ENCODE data around the gene COX6B2.

COX6B2 gene

GRCh38 chr19:55366790-55367189 lies 12.3 kb upstream of the COX6B2 start:
- H3K27me3 ChIP-seq (ENCODE audit: insufficient read depth, low read depth, severe bottlenecking), result no peaks in the 10 kb centered on the region
- TF ChIP-seq, protein P1, sequence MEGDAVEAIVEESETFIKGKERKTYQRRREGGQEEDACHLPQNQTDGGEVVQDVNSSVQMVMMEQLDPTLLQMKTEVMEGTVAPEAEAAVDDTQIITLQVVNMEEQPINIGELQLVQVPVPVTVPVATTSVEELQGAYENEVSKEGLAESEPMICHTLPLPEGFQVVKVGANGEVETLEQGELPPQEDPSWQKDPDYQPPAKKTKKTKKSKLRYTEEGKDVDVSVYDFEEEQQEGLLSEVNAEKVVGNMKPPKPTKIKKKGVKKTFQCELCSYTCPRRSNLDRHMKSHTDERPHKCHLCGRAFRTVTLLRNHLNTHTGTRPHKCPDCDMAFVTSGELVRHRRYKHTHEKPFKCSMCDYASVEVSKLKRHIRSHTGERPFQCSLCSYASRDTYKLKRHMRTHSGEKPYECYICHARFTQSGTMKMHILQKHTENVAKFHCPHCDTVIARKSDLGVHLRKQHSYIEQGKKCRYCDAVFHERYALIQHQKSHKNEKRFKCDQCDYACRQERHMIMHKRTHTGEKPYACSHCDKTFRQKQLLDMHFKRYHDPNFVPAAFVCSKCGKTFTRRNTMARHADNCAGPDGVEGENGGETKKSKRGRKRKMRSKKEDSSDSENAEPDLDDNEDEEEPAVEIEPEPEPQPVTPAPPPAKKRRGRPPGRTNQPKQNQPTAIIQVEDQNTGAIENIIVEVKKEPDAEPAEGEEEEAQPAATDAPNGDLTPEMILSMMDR (IDR thresholded peaks at IDR 0.05; ENCODE audit: low read depth, low read length), result no peak
- DNase-seq, result no peak
- no peak overlapping the region for H3K4me3 ChIP-seq (ENCODE audit: low read depth, low read length)
- no peaks in the 10 kb centered on the region for H3K9me3 ChIP-seq (ENCODE audit: severe bottlenecking)
- no peak overlapping the region for H3K27ac ChIP-seq
- H3K36me3 ChIP-seq, result no peaks in the 10 kb centered on the region

- H3K9me3 ChIP-seq (ENCODE audit: severe bottlenecking), result no peaks in the 10 kb centered on the region
- H3K36me3 ChIP-seq, result no peaks in the 10 kb centered on the region
- TF ChIP-seq, protein P1 (IDR thresholded peaks at IDR 0.05; ENCODE audit: low read depth, low read length), result no peak
- no peak for DNase-seq
- H3K4me3 ChIP-seq (ENCODE audit: low read depth, low read length), result no peak overlapping the region
- no peaks in the 10 kb centered on the region for H3K27me3 ChIP-seq (ENCODE audit: insufficient read depth, low read depth, severe bottlenecking)
- H3K27ac ChIP-seq, result no peak overlapping the region
Measured at GRCh38 chr19:55365964-55366363, 11.4 kb upstream of the COX6B2 start.

- Histone ChIP-seq H3K27ac (no peak overlapping the region), H3K4me3 (ENCODE audit: low read depth, low read length) (no peak overlapping the region), H3K27me3 (ENCODE audit: insufficient read depth, low read depth, severe bottlenecking) (no peaks in the 10 kb centered on the region), H3K9me3 (ENCODE audit: severe bottlenecking) (no peaks in the 10 kb centered on the region), H3K36me3 (no peaks in the 10 kb centered on the region)
- TF ChIP-seq, protein P1 (IDR thresholded peaks at IDR 0.05; ENCODE audit: low read depth, low read length), result no peak
- no peak for DNase-seq
Measured at GRCh38 chr19:55365245-55365644, 10.7 kb upstream of the COX6B2 start.

DNA sequence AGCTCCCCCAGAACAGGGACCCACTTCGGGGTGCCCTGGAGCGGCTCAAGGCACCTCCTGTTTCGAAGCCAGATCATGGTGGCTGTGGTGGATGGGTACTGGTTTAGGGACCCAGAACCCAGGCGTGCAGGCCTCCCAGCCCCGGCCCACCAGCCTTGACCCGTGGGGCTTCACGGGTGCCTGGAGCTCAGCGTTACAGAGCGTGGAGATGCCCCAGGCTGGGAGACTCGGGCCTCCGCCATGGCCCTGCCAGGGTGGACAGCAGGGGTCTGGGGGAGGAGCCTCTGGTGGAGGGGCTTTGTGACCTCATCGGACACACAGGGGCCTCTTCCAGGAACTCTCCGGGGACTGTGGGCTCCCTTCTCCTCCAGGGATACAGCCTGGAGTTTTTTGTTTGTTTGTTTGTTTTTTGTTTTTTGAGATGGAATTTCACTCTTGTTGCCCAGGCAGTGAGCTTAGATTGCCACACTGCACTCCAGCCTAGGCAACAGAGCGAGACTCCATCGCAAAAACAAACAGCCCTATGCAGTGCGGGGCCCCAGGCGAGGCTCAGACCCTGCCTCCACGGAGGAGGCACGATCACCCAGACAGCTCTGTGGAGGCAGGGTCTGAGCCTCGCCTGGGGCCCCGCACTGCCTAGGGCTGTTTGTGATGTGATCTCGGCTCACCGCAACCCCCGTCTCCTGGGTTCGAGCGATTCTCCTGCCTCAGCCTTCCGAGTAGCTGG lies 8.6 kb upstream of the COX6B2 start, which contains the start of gene GARIN5B:
Gene GARIN5B (minus strand): TSS at position 271 of the 727 bp plus-strand sequence. CDS start 194 bp downstream, at position 77.
- TF ChIP-seq, protein P1 (IDR thresholded peaks at IDR 0.05; ENCODE audit: low read depth, low read length), result no peak
- no peaks in the 10 kb centered on the region for H3K9me3 ChIP-seq (ENCODE audit: severe bottlenecking)
- no peak within 1 kb of the TSS for H3K27ac ChIP-seq
- H3K4me3 ChIP-seq (ENCODE audit: low read depth, low read length), result no peak within 1 kb of the TSS
- H3K27me3 ChIP-seq (ENCODE audit: insufficient read depth, low read depth, severe bottlenecking), result no peaks in the 10 kb centered on the region
- no peaks in the 10 kb centered on the region for H3K36me3 ChIP-seq
- DNase-seq, result no peak

DNA sequence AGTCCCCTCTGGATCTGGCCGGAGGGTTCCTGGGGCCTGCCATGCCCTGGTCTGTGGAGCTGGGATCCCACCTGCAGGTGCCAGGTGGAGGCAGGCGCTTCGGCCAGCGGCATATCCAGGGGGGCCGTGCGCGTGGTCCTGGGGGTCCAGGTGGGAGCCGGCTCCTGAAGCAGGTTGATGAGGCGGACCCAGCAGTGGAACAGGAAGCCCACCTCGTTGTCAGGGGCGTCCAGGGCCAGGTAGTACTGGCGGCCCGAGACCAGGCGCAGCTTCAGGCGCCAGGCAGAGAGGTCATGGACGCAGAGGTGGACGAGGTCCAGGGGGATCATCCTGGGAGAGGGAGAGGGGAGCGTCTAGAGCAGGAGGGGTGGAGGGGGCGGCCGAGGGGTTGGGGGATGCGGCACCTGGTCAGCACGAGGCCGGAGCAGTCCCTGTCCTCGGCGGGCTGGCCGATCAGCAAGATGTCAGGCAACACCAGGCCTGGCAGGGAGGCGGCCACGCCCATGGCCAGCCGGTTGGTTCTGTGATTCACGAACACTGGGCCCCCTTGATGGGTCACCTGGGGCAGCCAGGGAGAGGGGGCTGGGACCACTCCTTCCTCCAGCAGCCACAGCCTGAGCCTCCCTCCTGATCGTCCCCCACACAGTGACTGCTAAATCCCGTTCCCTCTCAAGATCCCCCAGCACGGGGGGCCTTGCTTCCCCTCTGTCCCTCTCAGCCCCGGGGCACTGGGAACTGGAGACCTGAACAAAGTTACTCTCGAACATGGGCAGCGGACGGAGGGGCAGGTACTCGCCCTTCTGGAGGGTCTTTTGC lies 7.9 kb upstream of the COX6B2 start:
- no peaks in the 10 kb centered on the region for H3K36me3 ChIP-seq
- TF ChIP-seq, protein P1 (IDR thresholded peaks at IDR 0.05; ENCODE audit: low read depth, low read length), result no peak
- no peaks in the 10 kb centered on the region for H3K9me3 ChIP-seq (ENCODE audit: severe bottlenecking)
- no peak overlapping the region for H3K27ac ChIP-seq
- DNase-seq, result no peak
- no peaks in the 10 kb centered on the region for H3K27me3 ChIP-seq (ENCODE audit: insufficient read depth, low read depth, severe bottlenecking)
- no peak overlapping the region for H3K4me3 ChIP-seq (ENCODE audit: low read depth, low read length)

Data from WERI-Rb-1 (cell line).